ENCODE measurements around the gene BMP7. TPM values are rescaled to one million over a fixed set of nuclear protein-coding genes. Genes with fewer than 3 reads are reported as not detected.

Gene BMP7
- total RNA-seq, 3 donors from 2014 or later (not counting 1 experiment from before 2014, with no cell fraction given), result not detected

DNA sequence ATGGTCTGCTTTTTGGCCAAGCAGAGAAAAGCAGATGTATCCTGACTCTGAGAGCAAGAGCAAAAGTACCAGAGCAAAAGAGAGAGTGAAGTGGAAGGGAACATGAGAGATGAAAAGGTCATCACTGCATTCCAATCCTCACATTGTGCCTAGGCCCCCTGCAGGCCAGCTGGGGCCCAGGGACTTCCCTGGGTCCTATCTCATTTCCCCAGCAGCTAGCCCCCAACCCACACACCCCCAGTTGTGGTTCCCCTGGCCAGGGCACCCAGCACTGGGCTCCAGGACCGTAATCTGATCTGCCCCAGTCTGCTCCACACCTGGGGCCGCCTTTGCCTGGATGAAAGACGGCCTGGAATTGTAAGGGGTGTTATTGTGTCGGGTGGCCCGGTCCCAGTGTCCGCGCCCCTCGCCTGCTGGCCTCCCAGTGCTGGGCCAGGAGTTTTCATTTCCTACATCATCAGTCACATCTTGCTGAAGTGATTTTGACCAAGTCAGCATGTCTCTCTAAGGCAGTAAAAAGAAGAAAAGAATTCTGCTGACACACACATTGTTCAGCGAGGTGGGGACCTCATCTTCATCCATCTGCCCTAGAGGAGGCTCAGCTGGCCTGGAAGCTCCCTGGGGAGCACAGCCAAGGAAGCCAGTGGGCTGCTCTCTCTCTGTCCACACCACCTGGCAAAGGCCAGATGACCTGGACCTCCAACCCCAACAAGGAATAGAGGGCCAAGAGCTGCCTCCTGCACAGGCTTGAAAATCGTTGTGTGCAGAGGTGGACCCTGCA is 4.0 kb upstream of the BMP7 start:
- TF ChIP-seq, protein P1, sequence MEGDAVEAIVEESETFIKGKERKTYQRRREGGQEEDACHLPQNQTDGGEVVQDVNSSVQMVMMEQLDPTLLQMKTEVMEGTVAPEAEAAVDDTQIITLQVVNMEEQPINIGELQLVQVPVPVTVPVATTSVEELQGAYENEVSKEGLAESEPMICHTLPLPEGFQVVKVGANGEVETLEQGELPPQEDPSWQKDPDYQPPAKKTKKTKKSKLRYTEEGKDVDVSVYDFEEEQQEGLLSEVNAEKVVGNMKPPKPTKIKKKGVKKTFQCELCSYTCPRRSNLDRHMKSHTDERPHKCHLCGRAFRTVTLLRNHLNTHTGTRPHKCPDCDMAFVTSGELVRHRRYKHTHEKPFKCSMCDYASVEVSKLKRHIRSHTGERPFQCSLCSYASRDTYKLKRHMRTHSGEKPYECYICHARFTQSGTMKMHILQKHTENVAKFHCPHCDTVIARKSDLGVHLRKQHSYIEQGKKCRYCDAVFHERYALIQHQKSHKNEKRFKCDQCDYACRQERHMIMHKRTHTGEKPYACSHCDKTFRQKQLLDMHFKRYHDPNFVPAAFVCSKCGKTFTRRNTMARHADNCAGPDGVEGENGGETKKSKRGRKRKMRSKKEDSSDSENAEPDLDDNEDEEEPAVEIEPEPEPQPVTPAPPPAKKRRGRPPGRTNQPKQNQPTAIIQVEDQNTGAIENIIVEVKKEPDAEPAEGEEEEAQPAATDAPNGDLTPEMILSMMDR (IDR thresholded peaks at IDR 0.05), result no peak
- Mint-ChIP-seq H3K9me3 (no peaks in the 10 kb centered on the region), H3K36me3 (no peaks in the 10 kb centered on the region), H3K4me3 (no peak overlapping the region), H3K27me3 (ENCODE audit: low read depth in 2 of 2) (peaks cover 49 to 70% of the 10 kb centered on the region in 2 donors), H3K27ac (no peak overlapping the region), H3K4me1 (peaks cover 0 to 7% of the 10 kb centered on the region in 2 donors)
- Histone ChIP-seq H3K9me3 (ENCODE audit: control insufficient read depth, insufficient read depth, low read length) (no peaks in the 10 kb centered on the region), H3K27ac (ENCODE audit: low read length) (no peak overlapping the region), H3K4me1 (ENCODE audit: control insufficient read depth, insufficient read depth, low read length) (no peaks in the 10 kb centered on the region), H3K36me3 (ENCODE audit: control insufficient read depth, insufficient read depth, low read length) (no peaks in the 10 kb centered on the region), H3K27me3 (ENCODE audit: control insufficient read depth, insufficient read depth, low read length) (peaks cover 8% of the 10 kb centered on the region), H3K4me3 (ENCODE audit: low read length) (no peak overlapping the region)
- WGBS (ENCODE audit: insufficient coverage), result 64% methylated on average over 10 of the region's 10 CpGs
- no peak for DNase-seq
- ATAC-seq, result no peak
- intact Hi-C loops (cut with micrococcal nuclease), result no loop called here

DNA sequence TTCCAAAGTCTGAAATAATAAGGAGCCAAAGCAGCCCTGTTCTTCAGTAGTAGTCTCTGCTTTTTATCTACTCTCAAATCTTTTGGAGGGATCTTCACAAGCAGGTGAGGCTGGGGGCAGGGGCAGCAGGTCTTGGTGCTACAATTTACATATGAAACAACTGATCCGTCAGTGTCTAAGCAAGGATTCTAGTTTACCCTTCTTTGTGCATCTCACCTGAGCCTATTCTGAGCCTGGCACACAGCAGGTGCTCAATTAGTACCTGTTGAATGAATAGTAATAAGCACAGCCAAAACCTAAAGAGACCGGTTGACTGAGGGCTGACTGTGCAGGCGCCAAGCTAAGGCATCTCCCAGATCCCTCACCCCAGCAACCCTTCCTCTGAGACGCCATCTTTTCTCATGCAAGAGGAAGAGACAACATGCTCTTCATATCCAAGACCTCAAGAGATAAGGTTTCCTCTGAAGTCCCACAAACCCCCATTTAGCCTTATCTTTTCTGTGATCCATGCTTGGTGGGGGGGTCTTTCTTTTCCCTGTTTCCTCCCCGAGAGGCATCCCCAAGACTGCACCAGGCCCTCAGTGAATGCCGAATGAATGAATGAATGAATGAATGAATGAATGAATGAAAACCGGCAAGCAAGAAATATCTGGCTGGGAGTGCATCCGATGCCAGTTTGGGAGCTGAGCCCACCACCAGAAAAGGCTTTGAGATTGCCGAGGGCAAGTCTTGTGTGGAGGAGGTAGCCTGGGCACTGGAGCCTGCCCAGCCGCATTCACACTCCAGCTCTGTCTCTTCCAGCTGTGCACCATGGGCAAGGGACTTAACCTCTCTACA is 2.9 kb upstream of the BMP7 start:
- H3K36me3 ChIP-seq (ENCODE audit: control insufficient read depth, insufficient read depth, low read length), result no peaks in the 10 kb centered on the region
- Mint-ChIP-seq H3K27me3 (ENCODE audit: low read depth in 2 of 2) (peaks cover 50 to 64% of the 10 kb centered on the region in 2 donors), H3K4me3 (no peak overlapping the region), H3K36me3 (no peaks in the 10 kb centered on the region), H3K27ac (no peak overlapping the region), H3K9me3 (no peaks in the 10 kb centered on the region), H3K4me1 (peaks cover 0 to 7% of the 10 kb centered on the region in 2 donors)
- WGBS (ENCODE audit: insufficient coverage), result 35% methylated on average over 9 of the region's 10 CpGs
- H3K4me1 ChIP-seq (ENCODE audit: control insufficient read depth, insufficient read depth, low read length), result no peaks in the 10 kb centered on the region
- TF ChIP-seq, protein P1 (IDR thresholded peaks at IDR 0.05), result no peak
- no peak for ATAC-seq
- no peaks in the 10 kb centered on the region for H3K9me3 ChIP-seq (ENCODE audit: control insufficient read depth, insufficient read depth, low read length)
- peaks cover 11% of the 10 kb centered on the region for H3K27me3 ChIP-seq (ENCODE audit: control insufficient read depth, insufficient read depth, low read length)
- intact Hi-C loops (cut with micrococcal nuclease), result no loop called here
- no peak for DNase-seq
- H3K27ac ChIP-seq (ENCODE audit: low read length), result no peak overlapping the region
- H3K4me3 ChIP-seq (ENCODE audit: low read length), result no peak overlapping the region

DNA sequence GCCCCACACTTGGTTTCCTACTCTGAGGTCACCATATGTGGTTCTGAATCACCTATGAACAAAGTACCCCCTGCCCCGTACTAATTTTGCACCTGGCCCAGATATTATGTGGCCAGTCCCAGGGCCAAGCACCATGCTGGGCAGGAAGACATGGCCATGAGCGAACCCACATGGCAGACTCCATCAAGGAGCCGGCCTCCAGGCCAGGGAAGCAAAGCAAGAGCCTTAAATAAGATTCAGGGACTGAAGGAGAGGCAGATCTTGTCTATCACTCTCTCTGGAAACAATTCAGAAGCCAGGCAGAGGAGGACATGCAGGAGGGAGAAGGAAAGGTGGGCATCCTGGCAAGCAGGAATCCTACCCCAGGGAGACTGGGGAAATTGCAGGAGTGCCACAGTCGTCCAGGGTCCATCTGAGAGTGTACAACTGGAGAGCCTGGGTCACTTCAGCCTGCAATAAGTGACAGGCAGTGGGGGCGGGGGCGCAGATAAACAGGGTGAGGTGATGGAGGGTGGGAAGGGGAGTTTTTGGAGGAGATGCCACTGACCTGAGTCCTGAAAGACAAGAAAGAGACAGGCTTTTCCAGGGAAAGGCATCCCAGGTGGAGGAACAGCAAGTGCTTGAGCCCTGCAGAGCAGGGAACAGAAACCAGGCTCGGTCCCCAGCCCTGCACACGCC is 2.1 kb upstream of the BMP7 start:
- 57% methylated on average over 8 of the region's 8 CpGs for whole genome bisulfite sequencing (ENCODE audit: insufficient coverage)
- TF ChIP-seq, protein P1 (IDR thresholded peaks at IDR 0.05), result no peak
- Histone ChIP-seq H3K9me3 (ENCODE audit: control insufficient read depth, insufficient read depth, low read length) (no peaks in the 10 kb centered on the region), H3K27ac (ENCODE audit: low read length) (no peak overlapping the region), H3K4me3 (ENCODE audit: low read length) (no peak overlapping the region), H3K27me3 (ENCODE audit: control insufficient read depth, insufficient read depth, low read length) (peaks cover 11% of the 10 kb centered on the region), H3K36me3 (ENCODE audit: control insufficient read depth, insufficient read depth, low read length) (no peaks in the 10 kb centered on the region), H3K4me1 (ENCODE audit: control insufficient read depth, insufficient read depth, low read length) (no peaks in the 10 kb centered on the region)
- no peak for ATAC-seq
- no peaks in the 10 kb centered on the region for H3K36me3 Mint-ChIP-seq
- intact Hi-C loops (cut with micrococcal nuclease), result no loop called here
- no peak overlapping the region for H3K4me3 Mint-ChIP-seq
- peaks cover 52 to 64% of the 10 kb centered on the region in 2 donors for H3K27me3 Mint-ChIP-seq (ENCODE audit: low read depth in 2 of 2)
- no peaks in the 10 kb centered on the region for H3K9me3 Mint-ChIP-seq
- peaks cover 0 to 7% of the 10 kb centered on the region in 2 donors for H3K4me1 Mint-ChIP-seq
- no peak overlapping the region for H3K27ac Mint-ChIP-seq
- DNase-seq, result no peak

All from natural killer cell (primary cell).